HL-60 (cell line): ENCODE measurements around the gene USH2A.

ENCODE experiments used
- DNase-seq, 2 experiments: peaks; one replicate each; pipeline ENCODE4 v3.0.0-alpha.2; 2010 to 2020; ENCODE audit warnings: low read depth in 1 of 2, low spot score in 1 of 2
- H3K27ac ChIP-seq: fragments of 250-450 bp; sonication (Bioruptor Pico); replicated peaks from 2 replicates; pipeline ENCODE4 v1.5.1; 2020; ENCODE audit warnings: mild to moderate bottlenecking, moderate library complexity
- H3K27me3 ChIP-seq: fragments of 250-450 bp; sonication (Bioruptor Pico); 2 replicates; pipeline ENCODE4 v1.5.1; 2021; ENCODE audit warnings: mild to moderate bottlenecking, moderate library complexity; ENCODE audit not compliant: insufficient read depth, poor library complexity, severe bottlenecking
- H3K4me3 ChIP-seq: replicated peaks from 2 replicates; pipeline ENCODE4 v1.5.1; 2011; ENCODE audit warnings: mild to moderate bottlenecking, control low read depth, low read length; ENCODE audit not compliant: insufficient read depth
- GABPA ChIP-seq: IDR thresholded peaks from 2 replicates; pipeline ENCODE4 v1.6.1; 2012; ENCODE audit warnings: low read depth
- POLR2AphosphoS5 ChIP-seq: IDR thresholded peaks from 2 replicates; pipeline ENCODE4 v1.6.1; 2012; ENCODE audit warnings: low read depth
- SPI1 ChIP-seq: IDR thresholded peaks from 2 replicates; pipeline ENCODE4 v1.6.1; 2012; ENCODE audit warnings: low read depth, mild to moderate bottlenecking, borderline replicate concordance
- TF ChIP-seq, protein P1 (sequence below): IDR thresholded peaks from 2 replicates; pipeline ENCODE4 v1.6.1; 2012; ENCODE audit warnings: low read depth; ENCODE audit not compliant: insufficient replicate concordance
- TF ChIP-seq, protein P2 (sequence below): IDR thresholded peaks from one replicate; pipeline ENCODE4 v1.5.1; 2011; ENCODE audit warnings: low read length, control low read depth, inconsistent platforms; ENCODE audit not compliant: insufficient read depth

The USH2A gene

DNA sequence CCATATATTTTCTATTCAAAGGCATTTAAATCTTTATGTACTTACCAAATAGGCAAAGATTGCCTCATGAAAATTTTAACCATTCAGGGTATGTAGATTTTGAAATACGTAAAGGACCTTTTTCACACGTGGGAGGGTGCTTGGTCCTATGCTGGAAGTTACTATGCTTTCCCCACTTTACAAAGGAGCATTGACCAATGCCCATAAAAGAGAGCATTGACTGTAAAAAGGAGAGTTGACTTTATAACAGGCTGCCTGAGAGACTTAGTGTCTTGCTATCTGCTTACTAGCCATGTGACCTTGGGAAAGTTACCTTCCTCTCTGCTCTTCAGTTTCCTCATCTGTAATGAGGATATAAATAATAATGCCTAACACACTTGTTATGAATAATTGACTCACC is 346.5 kb downstream of the USH2A start:
- H3K27ac ChIP-seq, result no peak overlapping the region
- no peak overlapping the region for H3K4me3 ChIP-seq
- TF ChIP-seq, protein P1, sequence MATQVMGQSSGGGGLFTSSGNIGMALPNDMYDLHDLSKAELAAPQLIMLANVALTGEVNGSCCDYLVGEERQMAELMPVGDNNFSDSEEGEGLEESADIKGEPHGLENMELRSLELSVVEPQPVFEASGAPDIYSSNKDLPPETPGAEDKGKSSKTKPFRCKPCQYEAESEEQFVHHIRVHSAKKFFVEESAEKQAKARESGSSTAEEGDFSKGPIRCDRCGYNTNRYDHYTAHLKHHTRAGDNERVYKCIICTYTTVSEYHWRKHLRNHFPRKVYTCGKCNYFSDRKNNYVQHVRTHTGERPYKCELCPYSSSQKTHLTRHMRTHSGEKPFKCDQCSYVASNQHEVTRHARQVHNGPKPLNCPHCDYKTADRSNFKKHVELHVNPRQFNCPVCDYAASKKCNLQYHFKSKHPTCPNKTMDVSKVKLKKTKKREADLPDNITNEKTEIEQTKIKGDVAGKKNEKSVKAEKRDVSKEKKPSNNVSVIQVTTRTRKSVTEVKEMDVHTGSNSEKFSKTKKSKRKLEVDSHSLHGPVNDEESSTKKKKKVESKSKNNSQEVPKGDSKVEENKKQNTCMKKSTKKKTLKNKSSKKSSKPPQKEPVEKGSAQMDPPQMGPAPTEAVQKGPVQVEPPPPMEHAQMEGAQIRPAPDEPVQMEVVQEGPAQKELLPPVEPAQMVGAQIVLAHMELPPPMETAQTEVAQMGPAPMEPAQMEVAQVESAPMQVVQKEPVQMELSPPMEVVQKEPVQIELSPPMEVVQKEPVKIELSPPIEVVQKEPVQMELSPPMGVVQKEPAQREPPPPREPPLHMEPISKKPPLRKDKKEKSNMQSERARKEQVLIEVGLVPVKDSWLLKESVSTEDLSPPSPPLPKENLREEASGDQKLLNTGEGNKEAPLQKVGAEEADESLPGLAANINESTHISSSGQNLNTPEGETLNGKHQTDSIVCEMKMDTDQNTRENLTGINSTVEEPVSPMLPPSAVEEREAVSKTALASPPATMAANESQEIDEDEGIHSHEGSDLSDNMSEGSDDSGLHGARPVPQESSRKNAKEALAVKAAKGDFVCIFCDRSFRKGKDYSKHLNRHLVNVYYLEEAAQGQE, result no peak
- TF ChIP-seq POLR2AphosphoS5 (no peak), GABPA (no peak), SPI1 (no peak)
- TF ChIP-seq, protein P2, sequence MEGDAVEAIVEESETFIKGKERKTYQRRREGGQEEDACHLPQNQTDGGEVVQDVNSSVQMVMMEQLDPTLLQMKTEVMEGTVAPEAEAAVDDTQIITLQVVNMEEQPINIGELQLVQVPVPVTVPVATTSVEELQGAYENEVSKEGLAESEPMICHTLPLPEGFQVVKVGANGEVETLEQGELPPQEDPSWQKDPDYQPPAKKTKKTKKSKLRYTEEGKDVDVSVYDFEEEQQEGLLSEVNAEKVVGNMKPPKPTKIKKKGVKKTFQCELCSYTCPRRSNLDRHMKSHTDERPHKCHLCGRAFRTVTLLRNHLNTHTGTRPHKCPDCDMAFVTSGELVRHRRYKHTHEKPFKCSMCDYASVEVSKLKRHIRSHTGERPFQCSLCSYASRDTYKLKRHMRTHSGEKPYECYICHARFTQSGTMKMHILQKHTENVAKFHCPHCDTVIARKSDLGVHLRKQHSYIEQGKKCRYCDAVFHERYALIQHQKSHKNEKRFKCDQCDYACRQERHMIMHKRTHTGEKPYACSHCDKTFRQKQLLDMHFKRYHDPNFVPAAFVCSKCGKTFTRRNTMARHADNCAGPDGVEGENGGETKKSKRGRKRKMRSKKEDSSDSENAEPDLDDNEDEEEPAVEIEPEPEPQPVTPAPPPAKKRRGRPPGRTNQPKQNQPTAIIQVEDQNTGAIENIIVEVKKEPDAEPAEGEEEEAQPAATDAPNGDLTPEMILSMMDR, result no peak
- H3K27me3 ChIP-seq, result no peaks in the 10 kb centered on the region
- DNase-seq, result no peak

DNA sequence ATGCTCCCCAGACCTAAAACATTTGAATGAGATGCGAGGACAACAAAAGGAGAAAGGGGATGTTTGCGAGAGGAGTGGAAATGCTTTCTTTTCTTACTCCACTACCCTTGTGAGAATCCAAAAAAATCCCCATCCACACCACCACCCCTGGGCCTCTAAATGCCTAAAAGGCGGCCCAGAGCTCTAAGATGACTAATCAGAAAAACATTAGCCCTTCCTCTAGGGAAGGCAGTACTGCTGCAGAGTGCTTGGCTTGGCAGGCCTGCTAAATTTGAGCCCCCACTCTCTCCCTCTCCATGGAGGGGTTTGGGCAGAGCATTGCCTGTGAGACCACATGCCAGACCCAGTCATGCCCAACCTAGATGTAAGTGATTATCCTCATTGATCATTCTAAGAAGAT is 347.9 kb downstream of the USH2A start:
- DNase-seq, result no peak
- Histone ChIP-seq H3K27ac (no peak overlapping the region), H3K27me3 (no peaks in the 10 kb centered on the region), H3K4me3 (no peak overlapping the region)
- no peak for TF ChIP-seq GABPA
- TF ChIP-seq, protein P2, result no peak
- no peak for TF ChIP-seq POLR2AphosphoS5
- TF ChIP-seq, protein P1, result no peak
- no peak for TF ChIP-seq SPI1

DNA sequence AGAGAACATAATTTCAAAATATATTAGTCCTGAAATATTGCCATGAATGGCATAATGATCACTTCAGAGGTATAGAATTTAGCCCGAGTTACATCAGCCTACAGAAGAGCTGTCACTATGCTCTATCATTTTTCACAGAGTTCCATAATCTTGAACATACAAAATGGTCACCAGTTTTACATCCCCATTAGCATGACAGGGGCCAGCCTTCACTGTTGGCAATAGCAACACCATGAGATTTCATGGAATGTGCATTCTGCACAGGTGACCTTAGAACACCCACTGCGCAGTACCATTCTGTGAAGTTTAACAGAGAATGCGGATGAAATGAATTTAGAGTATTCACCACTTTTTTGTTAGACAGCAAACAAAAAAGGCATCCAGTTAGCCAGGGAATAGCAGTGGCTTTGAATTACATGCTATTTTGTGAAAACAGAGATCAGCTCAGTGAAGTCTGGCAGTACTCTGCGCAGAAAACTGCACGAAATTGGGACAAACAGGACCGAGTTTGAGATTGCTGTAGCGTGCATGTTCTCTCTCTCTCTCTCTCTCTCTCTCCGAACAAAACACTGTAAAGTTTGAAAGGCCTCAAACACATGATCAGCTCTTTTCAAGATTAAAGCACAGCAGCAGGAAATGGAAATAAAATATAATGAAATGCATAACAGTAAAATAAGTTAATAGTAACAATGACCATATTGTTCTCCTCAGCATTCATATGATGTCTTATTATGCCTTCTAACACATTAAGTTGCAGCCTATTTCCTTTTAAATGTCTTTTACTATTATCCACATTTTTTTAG is 349.3 kb downstream of the USH2A start:
- TF ChIP-seq, protein P1, result no peak
- TF ChIP-seq GABPA (no peak), POLR2AphosphoS5 (no peak), SPI1 (no peak)
- TF ChIP-seq, protein P2, result no peak
- no peak overlapping the region for H3K27ac ChIP-seq
- no peak for DNase-seq

More for the DNA sequence above, 349.3 kb downstream of the USH2A start:
- no peak overlapping the region for H3K4me3 ChIP-seq
- H3K27me3 ChIP-seq, result no peaks in the 10 kb centered on the region
